ENCODE measurements around the gene KCNMA1.

KCNMA1 gene

GRCh38 chr10:77034240-77034639, 603.4 kb downstream of the KCNMA1 start:
- no peak overlapping the region for H3K4me3 ChIP-seq (ENCODE audit: low read length)
- no peaks in the 10 kb centered on the region for H3K9me3 ChIP-seq (replicated peaks; ENCODE audit: low read length)
- no peak overlapping the region for H3K4me2 ChIP-seq (ENCODE audit: low read length)
- peaks cover 3% of the 10 kb centered on the region for H3K4me1 ChIP-seq (ENCODE audit: control insufficient read depth, insufficient read depth, low read length)
- H3K9ac ChIP-seq (ENCODE audit: low read depth, low read length) = no peak overlapping the region
- H3K27me3 ChIP-seq (ENCODE audit: control insufficient read depth, insufficient read depth, low read length) = no peaks in the 10 kb centered on the region
- H3K36me3 ChIP-seq (ENCODE audit: insufficient read depth, low read length) = no peaks in the 10 kb centered on the region

- Histone ChIP-seq H3K36me3 (ENCODE audit: insufficient read depth, low read length) (no peaks in the 10 kb centered on the region), H3K9ac (ENCODE audit: low read depth, low read length) (no peak overlapping the region), H3K9me3 (replicated peaks; ENCODE audit: low read length) (no peaks in the 10 kb centered on the region), H3K27me3 (ENCODE audit: control insufficient read depth, insufficient read depth, low read length) (no peaks in the 10 kb centered on the region), H3K4me2 (ENCODE audit: low read length) (no peak overlapping the region), H3K4me3 (ENCODE audit: low read length) (no peak overlapping the region), H3K4me1 (ENCODE audit: control insufficient read depth, insufficient read depth, low read length) (peaks cover 3% of the 10 kb centered on the region)
Measured at GRCh38 chr10:77032188-77032570, 605.4 kb downstream of the KCNMA1 start.

GRCh38 chr10:77031531-77032187, 605.9 kb downstream of the KCNMA1 start:
- Histone ChIP-seq H3K4me1 (ENCODE audit: control insufficient read depth, insufficient read depth, low read length) (peaks cover 3% of the 10 kb centered on the region), H3K4me3 (ENCODE audit: low read length) (no peak overlapping the region)

GRCh38 chr10:77030974-77031373, 606.6 kb downstream of the KCNMA1 start:
- no peaks in the 10 kb centered on the region for H3K27me3 ChIP-seq (ENCODE audit: control insufficient read depth, insufficient read depth, low read length)
- no peaks in the 10 kb centered on the region for H3K36me3 ChIP-seq (ENCODE audit: insufficient read depth, low read length)
- no peak overlapping the region for H3K4me3 ChIP-seq (ENCODE audit: low read length)
- H3K9ac ChIP-seq (ENCODE audit: low read depth, low read length) = no peak overlapping the region
- H3K4me1 ChIP-seq (ENCODE audit: control insufficient read depth, insufficient read depth, low read length) = peaks cover 3% of the 10 kb centered on the region
- H3K9me3 ChIP-seq (replicated peaks; ENCODE audit: low read length) = no peaks in the 10 kb centered on the region
- H3K4me2 ChIP-seq (ENCODE audit: low read length) = no peak overlapping the region

More at GRCh38 chr10:77031531-77032187, 605.9 kb downstream of the KCNMA1 start:
- no peak overlapping the region for H3K9ac ChIP-seq (ENCODE audit: low read depth, low read length)
- no peak overlapping the region for H3K4me2 ChIP-seq (ENCODE audit: low read length)
- no peaks in the 10 kb centered on the region for H3K9me3 ChIP-seq (replicated peaks; ENCODE audit: low read length)
- H3K27me3 ChIP-seq (ENCODE audit: control insufficient read depth, insufficient read depth, low read length) = no peaks in the 10 kb centered on the region
- no peaks in the 10 kb centered on the region for H3K36me3 ChIP-seq (ENCODE audit: insufficient read depth, low read length)

- Histone ChIP-seq H3K36me3 (ENCODE audit: insufficient read depth, low read length) (no peaks in the 10 kb centered on the region), H3K9me3 (replicated peaks; ENCODE audit: low read length) (no peaks in the 10 kb centered on the region), H3K4me3 (ENCODE audit: low read length) (no peak overlapping the region), H3K4me1 (ENCODE audit: control insufficient read depth, insufficient read depth, low read length) (peaks cover 3% of the 10 kb centered on the region), H3K9ac (ENCODE audit: low read depth, low read length) (no peak overlapping the region), H3K27me3 (ENCODE audit: control insufficient read depth, insufficient read depth, low read length) (no peaks in the 10 kb centered on the region), H3K4me2 (ENCODE audit: low read length) (no peak overlapping the region)
Measured at GRCh38 chr10:77029777-77030717, 607.6 kb downstream of the KCNMA1 start.

- Histone ChIP-seq H3K36me3 (ENCODE audit: insufficient read depth, low read length) (no peaks in the 10 kb centered on the region), H3K4me2 (ENCODE audit: low read length) (no peak overlapping the region), H3K4me3 (ENCODE audit: low read length) (no peak overlapping the region), H3K9me3 (replicated peaks; ENCODE audit: low read length) (no peaks in the 10 kb centered on the region), H3K27me3 (ENCODE audit: control insufficient read depth, insufficient read depth, low read length) (no peaks in the 10 kb centered on the region), H3K4me1 (ENCODE audit: control insufficient read depth, insufficient read depth, low read length) (no peaks in the 10 kb centered on the region), H3K9ac (ENCODE audit: low read depth, low read length) (no peak overlapping the region)
Measured at GRCh38 chr10:77028042-77028441, 609.6 kb downstream of the KCNMA1 start.

- Histone ChIP-seq H3K27me3 (ENCODE audit: control insufficient read depth, insufficient read depth, low read length) (no peaks in the 10 kb centered on the region), H3K4me2 (ENCODE audit: low read length) (no peak overlapping the region), H3K4me1 (ENCODE audit: control insufficient read depth, insufficient read depth, low read length) (no peaks in the 10 kb centered on the region), H3K4me3 (ENCODE audit: low read length) (no peak overlapping the region), H3K9ac (ENCODE audit: low read depth, low read length) (no peak overlapping the region), H3K36me3 (ENCODE audit: insufficient read depth, low read length) (no peaks in the 10 kb centered on the region), H3K9me3 (replicated peaks; ENCODE audit: low read length) (no peaks in the 10 kb centered on the region)
Measured at GRCh38 chr10:77027576-77027975, 610.0 kb downstream of the KCNMA1 start.

- Histone ChIP-seq H3K36me3 (ENCODE audit: insufficient read depth, low read length) (no peaks in the 10 kb centered on the region), H3K4me3 (ENCODE audit: low read length) (no peak overlapping the region), H3K4me1 (ENCODE audit: control insufficient read depth, insufficient read depth, low read length) (no peaks in the 10 kb centered on the region), H3K9me3 (replicated peaks; ENCODE audit: low read length) (no peaks in the 10 kb centered on the region), H3K27me3 (ENCODE audit: control insufficient read depth, insufficient read depth, low read length) (no peaks in the 10 kb centered on the region), H3K4me2 (ENCODE audit: low read length) (no peak overlapping the region), H3K9ac (ENCODE audit: low read depth, low read length) (no peak overlapping the region)
Measured at GRCh38 chr10:77027141-77027540, 610.5 kb downstream of the KCNMA1 start.

GRCh38 chr10:77026148-77026547, 611.5 kb downstream of the KCNMA1 start:
- no peak overlapping the region for H3K4me2 ChIP-seq (ENCODE audit: low read length)
- H3K9me3 ChIP-seq (replicated peaks; ENCODE audit: low read length) = no peaks in the 10 kb centered on the region
- H3K4me3 ChIP-seq (ENCODE audit: low read length) = no peak overlapping the region
- no peaks in the 10 kb centered on the region for H3K4me1 ChIP-seq (ENCODE audit: control insufficient read depth, insufficient read depth, low read length)
- H3K27me3 ChIP-seq (ENCODE audit: control insufficient read depth, insufficient read depth, low read length) = no peaks in the 10 kb centered on the region
- no peak overlapping the region for H3K9ac ChIP-seq (ENCODE audit: low read depth, low read length)
- no peaks in the 10 kb centered on the region for H3K36me3 ChIP-seq (ENCODE audit: insufficient read depth, low read length)

GRCh38 chr10:77024461-77024860, 613.1 kb downstream of the KCNMA1 start:
- no peak overlapping the region for H3K9ac ChIP-seq (ENCODE audit: low read depth, low read length)
- no peaks in the 10 kb centered on the region for H3K9me3 ChIP-seq (replicated peaks; ENCODE audit: low read length)
- H3K27me3 ChIP-seq (ENCODE audit: control insufficient read depth, insufficient read depth, low read length) = no peaks in the 10 kb centered on the region
- H3K36me3 ChIP-seq (ENCODE audit: insufficient read depth, low read length) = no peaks in the 10 kb centered on the region
- H3K4me2 ChIP-seq (ENCODE audit: low read length) = no peak overlapping the region
- no peak overlapping the region for H3K4me3 ChIP-seq (ENCODE audit: low read length)
- H3K4me1 ChIP-seq (ENCODE audit: control insufficient read depth, insufficient read depth, low read length) = no peaks in the 10 kb centered on the region

- H3K4me2 ChIP-seq (ENCODE audit: low read length) = no peak overlapping the region
- no peak overlapping the region for H3K9ac ChIP-seq (ENCODE audit: low read depth, low read length)
- H3K4me1 ChIP-seq (ENCODE audit: control insufficient read depth, insufficient read depth, low read length) = no peaks in the 10 kb centered on the region
Measured at GRCh38 chr10:77023396-77023795, 614.2 kb downstream of the KCNMA1 start.

More at GRCh38 chr10:77023396-77023795, 614.2 kb downstream of the KCNMA1 start:
- Histone ChIP-seq H3K9me3 (replicated peaks; ENCODE audit: low read length) (no peaks in the 10 kb centered on the region), H3K27me3 (ENCODE audit: control insufficient read depth, insufficient read depth, low read length) (no peaks in the 10 kb centered on the region), H3K4me3 (ENCODE audit: low read length) (no peak overlapping the region), H3K36me3 (ENCODE audit: insufficient read depth, low read length) (no peaks in the 10 kb centered on the region)

Measured in skeletal muscle satellite cell (primary cell).